Brain microvascular endothelial cell (primary cell): ENCODE data around the gene CDS1.
A peak's percentile ranks its signal among the peaks of the same experiment; 100 is the strongest.
"Not testable (repeated sequence)": the region's sequence is repeated elsewhere in the genome, so short reads cannot be mapped to it uniquely, and the experiment has no call there.

Source experiments
- DNase-seq: peaks from one replicate; pipeline ENCODE4 v3.0.0-alpha.2; 2020
- H3K27ac ChIP-seq: fragments of 250-450 bp; sonication (Bioruptor Pico); 2 replicates; pipeline ENCODE4 v1.5.1; 2020; ENCODE audit warnings: mild to moderate bottlenecking, moderate library complexity
- H3K27me3 ChIP-seq: fragments of 250-450 bp; sonication (Bioruptor Pico); replicated peaks from 2 replicates; pipeline ENCODE4 v1.5.1; 2020; ENCODE audit warnings: mild to moderate bottlenecking
- H3K36me3 ChIP-seq: fragments of 250-450 bp; sonication (Bioruptor Pico); replicated peaks from 2 replicates; pipeline ENCODE4 v1.5.1; 2020; ENCODE audit warnings: mild to moderate bottlenecking
- H3K4me3 ChIP-seq: 2 replicates; pipeline ENCODE4 v1.5.1; 2011; ENCODE audit warnings: low read depth, mild to moderate bottlenecking, control low read depth, low read length, moderate library complexity
- in situ Hi-C: cut with HindIII; loops from 2 replicates; pipeline ENCODE4 v1.10.0; 2017; ENCODE audit warnings: low sequenced_read_pairs, low pct_ligation_motif_present
- TF ChIP-seq, protein P1 (sequence below): IDR thresholded peaks from 2 replicates; pipeline ENCODE4 v1.5.1; 2011; ENCODE audit warnings: low read depth, mild to moderate bottlenecking, moderate library complexity, low read length, control low read depth, inconsistent platforms; ENCODE audit errors: missing control alignments

CDS1 gene

DNA sequence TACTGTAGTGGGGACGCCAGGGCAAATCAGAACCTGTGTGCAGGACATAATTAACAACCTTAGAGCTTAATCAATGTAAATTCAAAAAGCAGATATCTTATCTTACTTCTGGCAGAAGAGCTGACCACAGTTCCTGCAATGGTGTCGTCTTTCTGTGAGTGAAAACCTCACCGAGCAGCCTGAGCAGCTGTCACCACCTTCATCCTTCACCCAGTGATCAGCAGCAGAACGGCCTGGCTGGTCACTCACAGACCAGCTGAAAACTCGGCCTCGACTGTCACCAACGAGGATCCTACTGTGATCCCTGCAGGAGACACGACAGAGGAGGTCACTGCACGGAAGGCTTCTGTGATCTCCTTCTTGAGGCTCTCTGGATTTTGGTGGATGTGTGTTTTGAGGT, 94.2 kb downstream of the CDS1 start:
- DNase-seq = no peak
- no peaks in the 10 kb centered on the region for H3K27me3 ChIP-seq
- TF ChIP-seq, protein P1, sequence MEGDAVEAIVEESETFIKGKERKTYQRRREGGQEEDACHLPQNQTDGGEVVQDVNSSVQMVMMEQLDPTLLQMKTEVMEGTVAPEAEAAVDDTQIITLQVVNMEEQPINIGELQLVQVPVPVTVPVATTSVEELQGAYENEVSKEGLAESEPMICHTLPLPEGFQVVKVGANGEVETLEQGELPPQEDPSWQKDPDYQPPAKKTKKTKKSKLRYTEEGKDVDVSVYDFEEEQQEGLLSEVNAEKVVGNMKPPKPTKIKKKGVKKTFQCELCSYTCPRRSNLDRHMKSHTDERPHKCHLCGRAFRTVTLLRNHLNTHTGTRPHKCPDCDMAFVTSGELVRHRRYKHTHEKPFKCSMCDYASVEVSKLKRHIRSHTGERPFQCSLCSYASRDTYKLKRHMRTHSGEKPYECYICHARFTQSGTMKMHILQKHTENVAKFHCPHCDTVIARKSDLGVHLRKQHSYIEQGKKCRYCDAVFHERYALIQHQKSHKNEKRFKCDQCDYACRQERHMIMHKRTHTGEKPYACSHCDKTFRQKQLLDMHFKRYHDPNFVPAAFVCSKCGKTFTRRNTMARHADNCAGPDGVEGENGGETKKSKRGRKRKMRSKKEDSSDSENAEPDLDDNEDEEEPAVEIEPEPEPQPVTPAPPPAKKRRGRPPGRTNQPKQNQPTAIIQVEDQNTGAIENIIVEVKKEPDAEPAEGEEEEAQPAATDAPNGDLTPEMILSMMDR = no peak
- H3K36me3 ChIP-seq = peaks cover 27% of the 10 kb centered on the region
- H3K4me3 ChIP-seq = no peak overlapping the region
- H3K27ac ChIP-seq = no peak overlapping the region
- in situ Hi-C loops = no loop called here

DNA sequence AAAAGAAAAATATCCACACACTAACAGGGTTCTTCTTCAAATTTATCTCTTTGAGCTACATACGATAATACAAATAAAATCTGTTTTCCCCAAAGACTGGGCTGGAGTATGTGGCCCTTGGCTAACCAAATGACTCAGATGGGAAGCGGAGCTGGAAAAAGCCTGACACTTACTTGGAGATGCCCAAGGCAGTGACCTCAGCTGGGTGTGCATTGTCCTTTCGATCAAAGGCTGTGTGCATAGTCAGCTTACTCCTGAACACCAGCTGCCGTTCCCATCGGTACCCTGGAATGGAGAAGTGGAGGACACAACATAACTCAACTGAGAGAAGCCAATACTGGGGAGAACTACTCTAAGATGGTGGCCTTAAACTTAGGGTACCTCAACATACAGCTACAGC, 95.1 kb downstream of the CDS1 start:
- Histone ChIP-seq H3K27me3 (no peaks in the 10 kb centered on the region), H3K36me3 (peaks cover 24% of the 10 kb centered on the region), H3K4me3 (no peak overlapping the region), H3K27ac (no peak overlapping the region)
- TF ChIP-seq, protein P1 = no peak
- no peak for DNase-seq
- in situ Hi-C loops = no loop called here

DNA sequence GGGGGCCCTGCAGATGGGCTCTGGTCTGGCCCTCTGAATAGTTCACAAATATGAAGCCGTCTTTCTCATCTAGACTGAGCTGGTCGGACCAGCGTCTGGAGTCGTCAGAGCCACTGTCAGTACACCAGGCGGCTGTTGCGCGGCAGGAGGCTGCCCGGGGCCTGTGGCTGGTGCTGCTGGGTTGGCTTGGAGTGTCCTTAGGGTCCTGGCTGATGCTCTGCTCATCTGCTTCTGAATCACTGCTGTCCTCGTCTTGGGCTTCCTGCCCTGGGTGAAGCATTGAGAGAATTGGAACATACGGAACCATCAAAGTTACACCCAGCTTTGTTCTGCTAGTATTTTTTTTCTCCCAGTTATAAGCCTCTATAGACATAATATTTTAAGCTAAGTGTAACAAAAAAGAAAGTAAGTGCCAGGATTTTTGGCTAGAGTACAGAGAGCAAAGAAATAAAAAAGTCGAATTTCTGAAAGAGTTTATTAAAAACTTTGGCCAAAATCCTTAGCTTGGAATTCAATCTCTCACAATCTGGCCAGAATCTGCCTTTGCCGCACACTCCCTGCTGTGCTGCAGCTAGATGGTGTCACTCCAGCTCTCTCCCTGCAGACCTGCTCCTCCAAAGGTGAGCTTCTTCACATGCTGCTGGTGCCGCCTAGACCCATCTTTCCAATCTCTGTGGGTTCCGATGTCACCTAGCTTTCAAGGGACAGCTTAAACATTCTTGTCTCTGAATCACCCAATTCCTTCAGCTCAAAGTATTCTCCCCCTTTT, 96.2 kb downstream of the CDS1 start:
- in situ Hi-C loops = no loop called here
- no peak overlapping the region for H3K27ac ChIP-seq
- no peak for DNase-seq
- no peaks in the 10 kb centered on the region for H3K27me3 ChIP-seq
- H3K4me3 ChIP-seq = no peak overlapping the region
- peaks cover 32% of the 10 kb centered on the region for H3K36me3 ChIP-seq
- TF ChIP-seq, protein P1 = no peak

DNA sequence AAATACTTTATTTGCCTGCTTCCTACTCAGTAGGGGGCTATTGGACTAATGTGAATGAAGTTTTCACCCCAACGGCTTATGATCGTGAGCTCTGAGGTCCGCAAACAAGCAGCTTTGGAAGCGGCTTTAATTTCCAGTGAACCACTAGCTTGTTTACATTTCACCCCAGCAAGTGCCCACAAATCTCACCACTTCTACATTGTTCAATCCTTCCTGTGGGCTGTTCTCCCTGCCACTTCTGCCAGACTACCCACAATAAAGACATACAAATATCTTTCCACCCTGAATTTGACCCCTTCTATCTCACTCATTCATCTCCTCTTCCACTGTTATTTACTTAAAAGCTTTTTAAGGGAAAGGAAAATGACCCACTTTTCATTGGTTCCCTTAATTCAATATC, 98.0 kb downstream of the CDS1 start:
- Histone ChIP-seq H3K36me3 (peaks cover 32% of the 10 kb centered on the region), H3K27ac (no peak overlapping the region), H3K4me3 (no peak overlapping the region), H3K27me3 (no peaks in the 10 kb centered on the region)
- DNase-seq = no peak
- in situ Hi-C loops = no loop called here
- TF ChIP-seq, protein P1 = no peak

DNA sequence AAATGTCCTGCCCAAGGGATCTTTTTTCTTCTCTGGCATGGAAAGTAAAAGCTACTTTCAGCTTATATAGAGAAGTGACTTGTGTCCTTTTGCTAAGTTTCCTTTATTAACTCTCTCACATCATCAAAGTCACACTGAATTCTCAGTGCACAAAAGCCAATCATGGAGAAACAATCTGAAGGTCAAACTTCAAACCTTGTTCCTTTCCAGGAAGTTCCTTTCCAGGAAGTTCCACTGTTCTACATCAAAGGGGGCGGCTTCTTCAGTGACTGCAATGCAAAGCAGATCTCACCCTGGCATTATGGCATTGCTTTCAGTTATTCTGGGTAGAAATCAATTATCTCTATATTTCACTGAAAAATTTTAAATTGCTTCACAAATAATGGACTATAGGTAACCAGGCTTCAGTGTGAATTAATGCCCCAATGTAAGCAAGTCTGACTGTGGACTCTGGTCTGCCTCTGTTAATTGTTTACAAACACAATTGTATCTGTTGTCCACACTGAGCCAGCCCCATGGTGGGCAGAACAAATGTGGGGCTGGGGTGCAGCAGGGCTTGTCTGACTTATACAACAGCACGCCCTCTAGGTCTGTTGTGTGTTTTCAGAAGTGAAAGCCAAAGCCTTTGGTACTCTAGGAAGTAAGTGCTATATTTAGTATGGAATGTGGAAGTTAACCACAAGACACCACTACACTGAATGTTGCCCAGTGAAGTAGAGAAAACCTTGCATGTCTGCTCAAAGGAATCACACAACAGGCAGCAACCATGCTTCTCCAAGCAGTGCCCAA, 98.8 kb downstream of the CDS1 start:
- H3K4me3 ChIP-seq = no peak overlapping the region
- peaks cover 32% of the 10 kb centered on the region for H3K36me3 ChIP-seq
- DNase-seq = peak; percentile 67
- H3K27me3 ChIP-seq = no peaks in the 10 kb centered on the region
- in situ Hi-C loops = no loop called here
- TF ChIP-seq, protein P1 = peak; percentile 42
- H3K27ac ChIP-seq = no peak overlapping the region

DNA sequence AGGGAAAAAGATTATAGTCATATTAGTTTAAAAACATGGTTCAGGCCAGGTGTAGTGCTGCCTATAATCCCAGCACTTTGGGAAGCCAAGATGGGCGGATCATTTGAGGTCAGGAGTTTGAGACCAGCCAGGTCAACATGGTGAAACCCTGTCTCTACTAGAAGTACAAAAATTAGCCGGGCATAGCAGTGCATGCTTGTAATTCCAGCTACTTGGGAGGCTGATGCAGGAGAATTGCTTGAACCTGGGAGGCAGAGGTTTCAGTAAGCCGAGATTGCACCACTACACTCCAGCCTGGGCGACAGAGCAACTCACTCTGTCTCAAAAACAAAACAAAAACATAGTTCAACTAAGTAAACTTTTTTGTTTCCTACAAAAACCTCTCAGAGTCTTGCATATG, 99.7 kb downstream of the CDS1 start:
- H3K4me3 ChIP-seq, in situ Hi-C loops, H3K27ac ChIP-seq, DNase-seq, H3K27me3 ChIP-seq: not testable (repeated sequence)
- H3K36me3 ChIP-seq = peaks cover 29% of the 10 kb centered on the region
